H9 (cell line): Measurements from ENCODE around the gene ATXN10. TPM values are rescaled to one million over a fixed set of nuclear protein-coding genes. Genes with fewer than 3 reads are reported as not detected.
A peak's percentile ranks its signal among the peaks of the same experiment; 100 is the strongest.

Experiments
- DNase-seq: peaks from one replicate; pipeline ENCODE4 v3.0.0-alpha.2; 2017
- H2AFZ ChIP-seq: one replicate; pipeline ENCODE4 v1.6.1; 2013; ENCODE audit warnings: mild to moderate bottlenecking, low read length, control low read depth, moderate library complexity
- H2AK5ac ChIP-seq: 2 replicates; pipeline ENCODE4 v1.6.1; 2013; ENCODE audit warnings: low read length, control low read depth, mixed read lengths; ENCODE audit not compliant: insufficient read length
- H2BK120ac ChIP-seq: one replicate; pipeline ENCODE4 v1.6.1; 2013; ENCODE audit warnings: low read depth, mild to moderate bottlenecking, low read length, control low read depth, inconsistent platforms; ENCODE audit not compliant: poor library complexity, severe bottlenecking
- H2BK12ac ChIP-seq: 2 replicates; pipeline ENCODE4 v1.6.1; 2013; ENCODE audit warnings: low read length, control low read depth, mixed read lengths, low read depth; ENCODE audit not compliant: insufficient read length
- H2BK15ac ChIP-seq: 2 replicates; pipeline ENCODE4 v1.6.1; 2013; ENCODE audit warnings: low read depth, low read length, control low read depth
- H2BK20ac ChIP-seq: one replicate; pipeline ENCODE4 v1.6.1; 2013; ENCODE audit warnings: low read depth, mild to moderate bottlenecking, low read length, control low read depth, inconsistent platforms; ENCODE audit not compliant: poor library complexity, severe bottlenecking
- H2BK5ac ChIP-seq: 2 replicates; pipeline ENCODE4 v1.6.1; 2013; ENCODE audit warnings: low read length, control low read depth, mixed read lengths; ENCODE audit not compliant: insufficient read length
- H3K14ac ChIP-seq: 2 replicates; pipeline ENCODE4 v1.6.1; 2013; ENCODE audit warnings: low read length, control low read depth; ENCODE audit not compliant: insufficient read depth
- H3K18ac ChIP-seq: 2 replicates; pipeline ENCODE4 v1.6.1; 2013; ENCODE audit warnings: low read depth, mild to moderate bottlenecking, mixed read lengths, low read length, control low read depth; ENCODE audit not compliant: insufficient read length
- H3K23ac ChIP-seq: 2 replicates; pipeline ENCODE4 v1.6.1; 2013; ENCODE audit warnings: low read length, control low read depth, mixed read lengths, low read depth; ENCODE audit not compliant: insufficient read length
- H3K23me2 ChIP-seq: 2 replicates; pipeline ENCODE4 v1.6.1; 2013; ENCODE audit warnings: low read depth, mild to moderate bottlenecking, mixed read lengths, low read length, control low read depth; ENCODE audit not compliant: insufficient read length, poor library complexity, severe bottlenecking
- H3K27ac ChIP-seq: 2 replicates; pipeline ENCODE4 v1.5.1; 2013; ENCODE audit warnings: low read length, control low read depth, mixed read lengths, low read depth; ENCODE audit not compliant: insufficient read length
- H3K27me3 ChIP-seq: 2 replicates; pipeline ENCODE4 v1.6.1; 2013; ENCODE audit warnings: low read length, control low read depth, inconsistent platforms; ENCODE audit not compliant: insufficient read depth
- H3K4ac ChIP-seq: 2 replicates; pipeline ENCODE4 v1.6.1; 2013; ENCODE audit warnings: low read depth, mild to moderate bottlenecking, control low read depth, inconsistent platforms, low read length, moderate library complexity
- H3K4me1 ChIP-seq: 2 replicates; pipeline ENCODE4 v1.6.1; 2013; ENCODE audit warnings: low read length, control low read depth, inconsistent platforms; ENCODE audit not compliant: insufficient read depth
- H3K4me2 ChIP-seq: 2 replicates; pipeline ENCODE4 v1.6.1; 2013; ENCODE audit warnings: low read length, control low read depth, mixed read lengths; ENCODE audit not compliant: insufficient read length, insufficient read depth
- H3K56ac ChIP-seq: 2 replicates; pipeline ENCODE4 v1.6.1; 2013; ENCODE audit warnings: low read depth, mild to moderate bottlenecking, mixed read lengths, low read length, control low read depth; ENCODE audit not compliant: insufficient read length
- H3K79me1 ChIP-seq: 2 replicates; pipeline ENCODE4 v1.6.1; 2013; ENCODE audit warnings: low read depth, mild to moderate bottlenecking, moderate library complexity, low read length, control low read depth, inconsistent platforms; ENCODE audit not compliant: insufficient read depth, poor library complexity, severe bottlenecking
- H3K79me2 ChIP-seq: 2 replicates; pipeline ENCODE4 v1.6.1; 2013; ENCODE audit warnings: low read length, control low read depth, inconsistent platforms; ENCODE audit not compliant: insufficient read depth
- H3K9ac ChIP-seq: 2 replicates; pipeline ENCODE4 v1.6.1; 2013; ENCODE audit warnings: low read length, control low read depth, mixed read lengths; ENCODE audit not compliant: insufficient read length; ENCODE audit errors: extremely low read depth
- H3K9me3 ChIP-seq: one replicate; pipeline ENCODE4 v1.6.1; 2013; ENCODE audit warnings: low read depth, low read length, inconsistent platforms; ENCODE audit not compliant: control insufficient read depth
- H3T11ph ChIP-seq: one replicate; pipeline ENCODE4 v1.6.1; 2013; ENCODE audit warnings: mild to moderate bottlenecking, low read length, control low read depth, inconsistent platforms
- H4K20me1 ChIP-seq: one replicate; pipeline ENCODE4 v1.6.1; 2013; ENCODE audit not compliant: control insufficient read depth, insufficient read length, insufficient read depth
- H4K5ac ChIP-seq: 2 replicates; pipeline ENCODE4 v1.6.1; 2013; ENCODE audit warnings: low read depth, mild to moderate bottlenecking, mixed read lengths, low read length, control low read depth; ENCODE audit not compliant: insufficient read length
- H4K8ac ChIP-seq: replicated peaks from 2 replicates; pipeline ENCODE4 v1.6.1; 2013; ENCODE audit warnings: low read length, control low read depth, mixed read lengths, low read depth; ENCODE audit not compliant: insufficient read length
- H4K91ac ChIP-seq: 2 replicates; pipeline ENCODE4 v1.6.1; 2013; ENCODE audit warnings: low read depth, mild to moderate bottlenecking, moderate library complexity, mixed read lengths, low read length, control low read depth; ENCODE audit not compliant: insufficient read length
- H3K27ac Mint-ChIP-seq, 3 experiments: 2 replicates in 2 of 3; 3 replicates in 1 of 3; pipeline ENCODE4 v1.8.0; 2020 to 2021; ENCODE audit warnings: mixed read lengths in 3 of 3, mild to moderate bottlenecking in 1 of 3, moderate library complexity in 1 of 3
- H3K27me3 Mint-ChIP-seq: 2 replicates; pipeline ENCODE4 v1.8.0; 2021; ENCODE audit warnings: low read depth, mild to moderate bottlenecking, moderate library complexity, mixed read lengths
- H3K36me3 Mint-ChIP-seq, 3 experiments: 2 replicates in 2 of 3; 3 replicates in 1 of 3; pipeline ENCODE4 v1.8.0; 2020 to 2021; ENCODE audit warnings: low read depth in 3 of 3, mixed read lengths in 3 of 3; ENCODE audit not compliant: insufficient read depth in 1 of 3
- H3K4me1 Mint-ChIP-seq, 2 experiments: 2 replicates each; pipeline ENCODE4 v1.8.0; 2020; ENCODE audit warnings: mixed read lengths in 2 of 2
- H3K4me3 Mint-ChIP-seq, 2 experiments: 2 replicates in 1 of 2; 3 replicates in 1 of 2; pipeline ENCODE4 v1.8.0; 2020 to 2021; ENCODE audit warnings: mild to moderate bottlenecking in 2 of 2, mixed read lengths in 2 of 2, moderate library complexity in 1 of 2
- H3K9me3 Mint-ChIP-seq, 2 experiments: 2 replicates in 1 of 2; 3 replicates in 1 of 2; pipeline ENCODE4 v1.8.0; 2020; ENCODE audit warnings: mild to moderate bottlenecking in 2 of 2, mixed read lengths in 2 of 2, moderate library complexity in 1 of 2
- WGBS: extraction: QIAGEN DNeasy Blood & Tissue Kit; methylation state at CpG from one replicate; pipeline ENCODE4 v1.1.7; 2013; ENCODE audit warnings: missing lambda C conversion rate, low lambda C conversion rate, mixed read lengths; ENCODE audit not compliant: insufficient read length; ENCODE audit errors: extremely low coverage; 5-methylcytosine and 5-hydroxymethylcytosine counted together
- total RNA-seq: library from RNA; stranded (reverse); gene quantifications from 2 replicates; pipeline ENCODE4 v1.2.1, GENCODE V29; 2021
- TF ChIP-seq, protein P1 (sequence below): fragments of 200-600 bp; sonication (generic); conservative IDR thresholded peaks from 3 replicates; pipeline ENCODE4 v1.8.0; 2021; ENCODE audit warnings: antibody characterized with exemption, mild to moderate bottlenecking

The ATXN10 gene
- total RNA-seq, 1 experiment from 2014 or later = 210 TPM

GRCh38 chr22:45627489-45628233 is 44.0 kb upstream of the ATXN10 start:
- Histone ChIP-seq H3K79me1 (no peaks in the 10 kb centered on the region), H4K20me1 (no peaks in the 10 kb centered on the region), H2BK12ac (no peak overlapping the region), H3K4me1 (peaks cover 2% of the 10 kb centered on the region; the same call in 1 of the 2 replicates), H2BK15ac (no peak overlapping the region), H2AK5ac (no peak overlapping the region), H3K23ac (no peak overlapping the region), H3K4ac (no peak overlapping the region), H2BK120ac (no peak overlapping the region), H3T11ph (no peak overlapping the region), H3K79me2 (no peaks in the 10 kb centered on the region), H2AFZ (no peak overlapping the region), H2BK5ac (no peak overlapping the region), H3K23me2 (no peaks in the 10 kb centered on the region), H4K8ac (no peak overlapping the region), H4K5ac (no peak overlapping the region), H2BK20ac (no peak overlapping the region), H3K18ac (no peak overlapping the region), H3K27ac (no peak overlapping the region), H4K91ac (no peak overlapping the region), H3K27me3 (no peaks in the 10 kb centered on the region), H3K9ac (no peak overlapping the region), H3K9me3 (no peaks in the 10 kb centered on the region), H3K4me2 (no peak overlapping the region), H3K56ac (no peak overlapping the region), H3K14ac (no peak overlapping the region)
- no peaks in the 10 kb centered on the region for H3K36me3 Mint-ChIP-seq
- no CpG with 5 or more reads among the region's 22 CpGs for WGBS
- peaks cover 36 to 59% of the 10 kb centered on the region in 2 experiments for H3K4me1 Mint-ChIP-seq
- no peak overlapping the region; a peak in 1 of 7 replicates for H3K27ac Mint-ChIP-seq
- no peaks in the 10 kb centered on the region for H3K9me3 Mint-ChIP-seq
- H3K27me3 Mint-ChIP-seq = peaks cover 20% of the 10 kb centered on the region
- TF ChIP-seq, protein P1, sequence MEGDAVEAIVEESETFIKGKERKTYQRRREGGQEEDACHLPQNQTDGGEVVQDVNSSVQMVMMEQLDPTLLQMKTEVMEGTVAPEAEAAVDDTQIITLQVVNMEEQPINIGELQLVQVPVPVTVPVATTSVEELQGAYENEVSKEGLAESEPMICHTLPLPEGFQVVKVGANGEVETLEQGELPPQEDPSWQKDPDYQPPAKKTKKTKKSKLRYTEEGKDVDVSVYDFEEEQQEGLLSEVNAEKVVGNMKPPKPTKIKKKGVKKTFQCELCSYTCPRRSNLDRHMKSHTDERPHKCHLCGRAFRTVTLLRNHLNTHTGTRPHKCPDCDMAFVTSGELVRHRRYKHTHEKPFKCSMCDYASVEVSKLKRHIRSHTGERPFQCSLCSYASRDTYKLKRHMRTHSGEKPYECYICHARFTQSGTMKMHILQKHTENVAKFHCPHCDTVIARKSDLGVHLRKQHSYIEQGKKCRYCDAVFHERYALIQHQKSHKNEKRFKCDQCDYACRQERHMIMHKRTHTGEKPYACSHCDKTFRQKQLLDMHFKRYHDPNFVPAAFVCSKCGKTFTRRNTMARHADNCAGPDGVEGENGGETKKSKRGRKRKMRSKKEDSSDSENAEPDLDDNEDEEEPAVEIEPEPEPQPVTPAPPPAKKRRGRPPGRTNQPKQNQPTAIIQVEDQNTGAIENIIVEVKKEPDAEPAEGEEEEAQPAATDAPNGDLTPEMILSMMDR = no peak
- H3K4me3 Mint-ChIP-seq = 0 out of 5 replicates have a peak overlapping the region, but pooled peaks of 1 of the 2 experiments have one; percentile 3
- DNase-seq = no peak
